ENCODE data around the gene RAB6B.
A peak's percentile ranks its signal among the peaks of the same experiment; 100 is the strongest.

The RAB6B gene

DNA sequence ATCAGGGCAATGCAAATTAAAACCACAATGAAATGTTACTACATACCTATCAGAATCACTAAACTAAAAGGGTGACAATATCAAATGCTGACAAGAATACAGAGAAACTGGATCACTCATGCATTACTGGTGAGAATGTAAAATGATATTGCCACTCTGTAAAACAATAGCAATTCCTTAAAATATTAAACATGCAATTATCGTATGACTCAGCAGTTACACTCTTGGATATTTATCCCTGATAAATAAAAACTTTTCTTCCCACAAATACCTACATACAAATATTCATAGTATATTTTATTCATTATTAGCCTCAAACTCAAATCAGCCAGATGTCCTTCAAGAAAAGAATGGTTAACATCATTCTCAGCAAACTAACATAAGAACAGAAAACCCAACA is 25.9 kb upstream of the RAB6B start:
- H3K4me3 ChIP-seq (ENCODE audit: low read depth, low read length), result no peak overlapping the region
- TF ChIP-seq, protein P1, sequence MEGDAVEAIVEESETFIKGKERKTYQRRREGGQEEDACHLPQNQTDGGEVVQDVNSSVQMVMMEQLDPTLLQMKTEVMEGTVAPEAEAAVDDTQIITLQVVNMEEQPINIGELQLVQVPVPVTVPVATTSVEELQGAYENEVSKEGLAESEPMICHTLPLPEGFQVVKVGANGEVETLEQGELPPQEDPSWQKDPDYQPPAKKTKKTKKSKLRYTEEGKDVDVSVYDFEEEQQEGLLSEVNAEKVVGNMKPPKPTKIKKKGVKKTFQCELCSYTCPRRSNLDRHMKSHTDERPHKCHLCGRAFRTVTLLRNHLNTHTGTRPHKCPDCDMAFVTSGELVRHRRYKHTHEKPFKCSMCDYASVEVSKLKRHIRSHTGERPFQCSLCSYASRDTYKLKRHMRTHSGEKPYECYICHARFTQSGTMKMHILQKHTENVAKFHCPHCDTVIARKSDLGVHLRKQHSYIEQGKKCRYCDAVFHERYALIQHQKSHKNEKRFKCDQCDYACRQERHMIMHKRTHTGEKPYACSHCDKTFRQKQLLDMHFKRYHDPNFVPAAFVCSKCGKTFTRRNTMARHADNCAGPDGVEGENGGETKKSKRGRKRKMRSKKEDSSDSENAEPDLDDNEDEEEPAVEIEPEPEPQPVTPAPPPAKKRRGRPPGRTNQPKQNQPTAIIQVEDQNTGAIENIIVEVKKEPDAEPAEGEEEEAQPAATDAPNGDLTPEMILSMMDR (conservative IDR thresholded peaks at IDR 0.05; ENCODE audit: low read depth, low read length), result no peak
- no peak for DNase-seq (ENCODE audit: low read depth)

DNA sequence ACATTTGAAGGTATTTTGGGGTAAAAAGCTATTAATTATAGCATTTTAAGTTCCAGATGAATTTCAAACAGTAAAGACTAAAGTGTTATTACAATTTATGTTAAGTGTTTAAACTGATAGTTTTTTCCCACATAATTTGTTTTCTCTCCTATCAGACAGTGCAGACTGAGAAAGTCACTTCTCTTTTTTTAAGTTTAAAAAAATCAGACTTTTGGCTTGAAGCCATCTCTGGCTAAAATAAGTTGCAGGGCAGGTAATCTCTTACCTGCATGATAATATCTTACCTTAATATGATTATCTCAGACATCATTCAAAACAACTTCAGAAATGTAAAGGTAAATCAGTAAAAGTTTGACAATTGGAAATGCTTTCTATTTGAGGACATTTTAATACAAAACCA is 21.5 kb upstream of the RAB6B start:
- DNase-seq (ENCODE audit: low read depth), result no peak
- TF ChIP-seq, protein P1 (conservative IDR thresholded peaks at IDR 0.05; ENCODE audit: low read depth, low read length), result no peak

DNA sequence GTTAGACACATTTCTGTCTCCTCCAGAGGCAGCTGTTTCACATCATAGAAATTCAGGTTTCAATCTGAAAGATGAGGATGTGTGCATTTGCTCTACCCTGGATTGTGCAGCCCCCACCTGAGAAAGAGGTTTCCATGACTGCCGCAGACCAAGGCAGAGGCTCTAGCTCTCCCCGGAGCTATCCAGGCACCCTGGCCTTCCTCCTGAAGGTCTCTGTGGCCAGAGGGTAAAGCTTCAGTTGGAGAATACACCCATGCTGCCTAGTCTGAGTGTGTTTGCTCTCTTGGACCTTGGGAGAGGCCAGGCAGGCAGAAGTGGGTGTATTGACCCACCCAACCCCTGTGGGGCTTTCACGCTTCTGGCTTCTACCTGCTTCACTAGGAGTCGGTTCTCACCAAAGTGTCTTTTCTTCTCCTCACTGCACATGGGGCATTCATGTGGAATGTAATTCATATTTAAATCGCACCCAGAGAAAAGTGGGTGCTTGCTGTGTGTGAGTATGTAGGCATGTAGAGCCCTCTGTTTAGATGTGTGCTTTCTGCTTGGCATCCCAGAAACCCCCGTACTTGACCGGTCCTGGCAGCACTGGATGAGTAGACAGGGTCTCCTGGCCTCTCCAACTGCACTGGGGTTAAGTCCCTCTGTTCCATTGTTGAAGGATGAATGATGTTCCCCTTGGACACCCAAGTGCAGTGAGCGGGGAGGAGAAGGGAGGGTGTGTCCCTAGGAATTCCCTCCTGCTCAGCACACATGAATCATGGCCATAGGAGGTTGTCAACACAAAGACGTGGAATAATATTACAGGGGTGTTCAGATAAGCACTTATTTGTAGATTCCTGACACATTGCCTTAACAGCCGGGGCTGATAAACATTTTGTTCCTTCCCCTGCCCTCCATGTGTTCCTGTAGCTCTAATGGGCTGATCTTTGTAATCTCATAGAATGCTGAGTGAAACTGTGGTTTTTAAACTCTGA is 20.3 kb upstream of the RAB6B start:
- DNase-seq (ENCODE audit: low read depth), result peak; percentile 55
- H3K4me3 ChIP-seq (ENCODE audit: low read depth, low read length), result no peak overlapping the region
- TF ChIP-seq, protein P1 (conservative IDR thresholded peaks at IDR 0.05; ENCODE audit: low read depth, low read length), result no peak

More for the DNA sequence above, 21.5 kb upstream of the RAB6B start:
- H3K4me3 ChIP-seq (ENCODE audit: low read depth, low read length), result no peak overlapping the region

DNA sequence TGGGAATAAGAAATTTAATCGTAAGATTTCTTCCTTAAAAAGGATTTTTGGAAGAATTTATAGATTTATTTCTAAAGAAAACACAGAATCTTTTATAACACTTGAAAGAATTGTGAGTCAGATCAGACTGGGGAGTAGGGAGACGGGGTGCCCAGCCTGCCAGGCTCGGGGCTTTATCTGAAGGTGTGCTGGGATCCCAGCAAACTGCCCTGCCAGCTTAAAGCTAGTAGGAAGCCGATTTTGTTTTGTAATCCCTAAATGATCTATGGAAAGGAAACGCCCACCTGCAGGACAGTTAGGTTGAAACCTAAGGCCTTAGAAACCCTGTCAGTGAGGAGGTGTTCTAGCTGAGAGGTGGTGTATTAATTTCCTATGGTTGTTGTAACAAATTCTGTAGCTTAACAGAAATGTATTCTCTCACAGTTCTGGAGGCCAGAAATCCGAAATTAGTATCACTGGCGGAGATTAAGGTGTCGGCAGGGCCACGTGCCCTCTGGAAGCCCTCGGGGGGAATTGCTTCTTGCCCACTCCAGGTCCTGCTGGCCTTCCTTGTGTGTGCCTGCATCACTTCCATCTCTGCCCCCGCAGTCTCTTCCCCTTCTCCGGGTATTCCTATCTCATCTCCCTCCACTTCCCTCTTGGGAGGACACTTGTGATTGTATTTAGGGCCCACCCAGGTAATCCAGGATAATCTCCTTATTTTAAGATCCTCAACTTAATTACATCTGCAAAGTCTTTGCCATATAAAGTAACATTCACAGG is 19.3 kb upstream of the RAB6B start:
- TF ChIP-seq, protein P1 (conservative IDR thresholded peaks at IDR 0.05; ENCODE audit: low read depth, low read length), result no peak
- DNase-seq (ENCODE audit: low read depth), result no peak

DNA sequence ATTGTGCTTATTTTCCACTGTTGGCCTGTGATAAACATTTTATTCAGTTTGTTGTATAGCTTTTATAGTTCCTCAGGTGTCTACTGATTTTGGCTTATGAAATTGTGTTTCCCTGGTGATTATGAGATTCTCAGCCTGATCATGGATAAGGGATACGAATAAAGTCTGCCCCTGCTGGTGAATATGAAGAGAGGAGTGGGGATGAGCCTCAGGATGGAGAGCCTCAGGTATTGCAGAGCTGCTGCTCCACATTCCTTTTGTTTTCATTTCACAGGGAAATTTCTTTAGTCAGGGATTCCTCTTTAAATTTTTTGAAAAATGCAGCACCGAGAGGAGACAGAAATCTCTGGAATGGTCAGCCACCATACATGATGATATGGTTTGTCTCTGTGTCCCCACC is 14.7 kb upstream of the RAB6B start:
- peak; percentile 22 for DNase-seq (ENCODE audit: low read depth)
- TF ChIP-seq, protein P1 (conservative IDR thresholded peaks at IDR 0.05; ENCODE audit: low read depth, low read length), result peak; percentile 51
- no peak overlapping the region for H3K4me3 ChIP-seq (ENCODE audit: low read depth, low read length)

More for the DNA sequence above, 19.3 kb upstream of the RAB6B start:
- H3K4me3 ChIP-seq (ENCODE audit: low read depth, low read length), result no peak overlapping the region

DNA sequence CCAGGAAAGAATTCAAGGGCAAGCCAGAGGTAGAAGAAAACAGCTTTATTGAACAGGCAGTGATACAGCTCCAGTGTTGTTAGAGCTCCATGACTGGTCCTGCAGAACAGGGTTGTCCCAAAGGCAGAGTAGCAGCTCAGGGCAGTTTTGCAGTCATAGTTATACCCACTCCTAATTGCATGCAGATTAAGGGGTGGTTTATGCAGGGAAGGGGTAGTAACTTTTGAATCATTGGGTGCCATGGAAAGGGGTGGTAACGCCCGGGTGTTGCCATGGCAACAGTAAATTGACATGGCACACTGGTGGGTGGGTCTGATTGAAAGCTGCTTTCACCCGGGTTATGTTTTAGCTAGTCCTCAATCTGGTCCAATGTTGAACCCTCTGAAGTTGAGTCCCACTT is 9.7 kb upstream of the RAB6B start:
- TF ChIP-seq, protein P1 (conservative IDR thresholded peaks at IDR 0.05; ENCODE audit: low read depth, low read length), result no peak
- DNase-seq (ENCODE audit: low read depth), result no peak
- H3K4me3 ChIP-seq (ENCODE audit: low read depth, low read length), result no peak overlapping the region
